Measurements from ENCODE around the gene TRAPPC12.

The TRAPPC12 gene

DNA sequence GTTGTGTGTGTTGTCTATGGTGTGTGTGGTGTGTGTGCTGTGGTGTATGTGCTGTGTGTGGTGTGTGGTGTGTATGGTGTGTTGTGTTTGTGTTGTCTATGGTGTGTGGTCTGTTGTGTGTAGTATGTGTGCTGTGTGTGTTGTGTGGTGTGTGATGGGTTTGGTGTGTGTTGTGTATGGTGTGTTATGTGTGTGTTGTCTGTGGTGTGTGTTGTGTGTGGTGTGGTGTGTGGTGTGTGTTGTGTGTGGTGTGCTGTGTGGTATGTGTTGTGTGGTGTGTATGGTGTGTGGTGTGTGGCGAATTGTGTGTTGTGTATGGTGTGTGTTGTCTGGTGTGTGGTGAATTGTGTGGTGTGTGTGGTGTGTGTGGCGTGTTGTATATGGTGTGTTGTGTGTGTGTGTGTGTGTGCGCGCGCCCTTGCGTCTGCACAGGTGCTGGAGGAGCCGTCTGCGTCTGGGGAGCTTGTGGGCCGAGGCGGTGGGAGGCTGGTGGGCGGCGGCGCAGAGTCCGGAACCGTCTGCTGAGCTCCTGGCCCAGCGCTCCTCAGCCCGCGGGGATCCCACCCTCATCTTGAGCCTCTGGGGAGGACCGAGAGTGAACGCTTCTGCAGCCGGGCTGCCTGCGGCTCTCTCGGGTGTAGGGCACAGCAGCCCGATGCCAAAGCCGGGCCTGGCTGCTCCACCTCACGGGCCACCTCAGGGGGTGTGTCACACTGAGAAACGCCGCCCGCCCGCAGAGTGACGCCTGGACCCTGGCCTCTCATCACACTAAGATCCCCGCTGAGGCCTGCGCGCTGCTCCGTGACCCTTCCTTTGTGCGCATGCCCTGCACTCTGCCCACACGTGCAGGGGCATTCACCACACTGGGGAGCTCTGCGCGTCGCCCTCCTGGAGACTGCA is 148.6 kb downstream of the TRAPPC12 start:
- Histone ChIP-seq H3K27me3 (ENCODE audit: control insufficient read depth in 1 of 2, insufficient read depth in 2 of 2, low read length in 2 of 2) (no peaks in the 10 kb centered on the region), H3K9me3 (ENCODE audit: low read length) (no peaks in the 10 kb centered on the region), H3K36me3 (ENCODE audit: insufficient read depth, low read length) (peaks cover 17% of the 10 kb centered on the region), H3K27ac (ENCODE audit: low read depth, low read length) (no peak overlapping the region), H3K4me3 (ENCODE audit: low read depth in 1 of 2, low read length in 2 of 2) (no peak overlapping the region), H3K4me1 (ENCODE audit: insufficient read depth, low read length) (peaks cover 32% of the 10 kb centered on the region), H3K9ac (ENCODE audit: low read length) (no peak overlapping the region)

All from muscle layer of colon (tissue), 2 donors.